Cardiac muscle cell (in vitro differentiated cells and primary cell): ENCODE data around the gene DKK1. TPM values are rescaled to one million over a fixed set of nuclear protein-coding genes. Genes with fewer than 3 reads are reported as not detected.
"Not testable (repeated sequence)": the region's sequence is repeated elsewhere in the genome, so short reads cannot be mapped to it uniquely, and the experiment has no call there.

Source experiments
- DNase-seq, 2 donors: peaks; one replicate each; pipeline versions ENCODE4 v3.0.0 to v3.0.0-alpha.2; 2010 to 2017; ENCODE audit warnings: low read depth in 1 of 2, low spot score in 1 of 2
- H3K27ac ChIP-seq: fragments of 200-600 bp; sonication (generic); 2 replicates; pipeline ENCODE4 v1.5.1; 2016
- H3K27me3 ChIP-seq: fragments of 200-600 bp; sonication (generic); 2 replicates; pipeline ENCODE4 v1.6.0; 2016; ENCODE audit warnings: control low read depth
- H3K36me3 ChIP-seq: fragments of 200-600 bp; sonication (generic); 2 replicates; pipeline ENCODE4 v1.5.1; 2016; ENCODE audit warnings: control low read depth
- H3K4me1 ChIP-seq: fragments of 200-600 bp; sonication (generic); 2 replicates; pipeline ENCODE4 v1.8.1; 2017; ENCODE audit warnings: low read depth, mild to moderate bottlenecking, mixed run types
- H3K4me3 ChIP-seq: fragments of 200-600 bp; sonication (generic); 2 replicates; pipeline ENCODE4 v1.5.1; 2016; ENCODE audit warnings: mild to moderate bottlenecking
- H3K9me3 ChIP-seq: fragments of 200-600 bp; sonication (generic); 2 replicates; pipeline ENCODE4 v1.5.1; 2017; ENCODE audit warnings: low read depth, mild to moderate bottlenecking, control low read depth
- polyA plus RNA-seq: library from polyadenylated mRNA; unstranded; fragments of >200 nt; fragmentation: Nextera tagmentation; extraction: Ambion mirVana; gene quantifications from 2 replicates; pipeline ENCODE4 v1.2.1, GENCODE V29; 2016
- total RNA-seq: library from RNA; depleted of rRNA; stranded (reverse); fragments of >200 nt; gene quantifications from 2 replicates; pipeline ENCODE4 v1.2.3, GENCODE V29; 2016
- TF ChIP-seq, protein P1 (sequence below): IDR thresholded peaks from 2 replicates; pipeline ENCODE4 v1.5.1; 2012; ENCODE audit warnings: low read depth, mild to moderate bottlenecking, low read length

Gene DKK1
- total and polyA plus RNA-seq, 2 experiments from 2014 or later, result 3.2 to 11.1 TPM

GRCh38 chr10:52353205-52353604 lies 39.1 kb downstream of the DKK1 start:
- peaks cover 26% of the 10 kb centered on the region for H3K4me1 ChIP-seq
- H3K36me3 ChIP-seq, result no peaks in the 10 kb centered on the region
- H3K4me3 ChIP-seq, result no peak overlapping the region
- no peaks in the 10 kb centered on the region for H3K27me3 ChIP-seq
- H3K9me3 ChIP-seq, result no peaks in the 10 kb centered on the region
- no peak for DNase-seq
- TF ChIP-seq, protein P1, sequence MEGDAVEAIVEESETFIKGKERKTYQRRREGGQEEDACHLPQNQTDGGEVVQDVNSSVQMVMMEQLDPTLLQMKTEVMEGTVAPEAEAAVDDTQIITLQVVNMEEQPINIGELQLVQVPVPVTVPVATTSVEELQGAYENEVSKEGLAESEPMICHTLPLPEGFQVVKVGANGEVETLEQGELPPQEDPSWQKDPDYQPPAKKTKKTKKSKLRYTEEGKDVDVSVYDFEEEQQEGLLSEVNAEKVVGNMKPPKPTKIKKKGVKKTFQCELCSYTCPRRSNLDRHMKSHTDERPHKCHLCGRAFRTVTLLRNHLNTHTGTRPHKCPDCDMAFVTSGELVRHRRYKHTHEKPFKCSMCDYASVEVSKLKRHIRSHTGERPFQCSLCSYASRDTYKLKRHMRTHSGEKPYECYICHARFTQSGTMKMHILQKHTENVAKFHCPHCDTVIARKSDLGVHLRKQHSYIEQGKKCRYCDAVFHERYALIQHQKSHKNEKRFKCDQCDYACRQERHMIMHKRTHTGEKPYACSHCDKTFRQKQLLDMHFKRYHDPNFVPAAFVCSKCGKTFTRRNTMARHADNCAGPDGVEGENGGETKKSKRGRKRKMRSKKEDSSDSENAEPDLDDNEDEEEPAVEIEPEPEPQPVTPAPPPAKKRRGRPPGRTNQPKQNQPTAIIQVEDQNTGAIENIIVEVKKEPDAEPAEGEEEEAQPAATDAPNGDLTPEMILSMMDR, result no peak
- H3K27ac ChIP-seq, result no peak overlapping the region

GRCh38 chr10:52353960-52354394 lies 39.9 kb downstream of the DKK1 start:
- peaks cover 32% of the 10 kb centered on the region for H3K4me1 ChIP-seq
- H3K4me3 ChIP-seq, result no peak overlapping the region
- no peaks in the 10 kb centered on the region for H3K27me3 ChIP-seq
- no peak overlapping the region for H3K27ac ChIP-seq
- H3K36me3 ChIP-seq, result no peaks in the 10 kb centered on the region
- TF ChIP-seq, protein P1, result no peak
- no peaks in the 10 kb centered on the region for H3K9me3 ChIP-seq
- DNase-seq, result peak in 1 of 2 donors; percentile 50

DNA sequence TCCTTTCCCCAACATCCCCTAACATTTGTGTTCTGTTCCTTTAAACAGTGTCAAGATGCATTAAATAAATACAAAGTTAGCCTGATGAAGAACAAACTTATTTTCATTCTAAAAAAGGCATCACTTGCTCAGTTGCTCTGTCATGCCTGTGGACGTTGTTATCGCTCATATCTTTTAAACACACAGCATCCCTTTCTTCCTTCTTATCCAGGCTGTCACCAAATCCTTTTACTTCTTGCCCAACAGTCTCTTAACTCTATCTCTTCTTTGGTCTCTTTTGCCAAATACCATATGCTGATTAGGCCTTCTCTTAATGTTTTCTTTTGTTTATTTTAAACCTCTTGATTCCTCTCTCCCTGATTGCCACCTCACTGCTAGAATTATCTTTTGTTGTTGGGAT lies 43.9 kb downstream of the DKK1 start:
- no peak overlapping the region for H3K27ac ChIP-seq
- H3K4me1 ChIP-seq, result peaks cover 32% of the 10 kb centered on the region
- no peaks in the 10 kb centered on the region for H3K36me3 ChIP-seq
- H3K27me3 ChIP-seq, result no peaks in the 10 kb centered on the region
- TF ChIP-seq, protein P1, result no peak
- peak in 1 of 2 donors; percentile 61 for DNase-seq
- H3K4me3 ChIP-seq, result no peak overlapping the region
- no peaks in the 10 kb centered on the region for H3K9me3 ChIP-seq

DNA sequence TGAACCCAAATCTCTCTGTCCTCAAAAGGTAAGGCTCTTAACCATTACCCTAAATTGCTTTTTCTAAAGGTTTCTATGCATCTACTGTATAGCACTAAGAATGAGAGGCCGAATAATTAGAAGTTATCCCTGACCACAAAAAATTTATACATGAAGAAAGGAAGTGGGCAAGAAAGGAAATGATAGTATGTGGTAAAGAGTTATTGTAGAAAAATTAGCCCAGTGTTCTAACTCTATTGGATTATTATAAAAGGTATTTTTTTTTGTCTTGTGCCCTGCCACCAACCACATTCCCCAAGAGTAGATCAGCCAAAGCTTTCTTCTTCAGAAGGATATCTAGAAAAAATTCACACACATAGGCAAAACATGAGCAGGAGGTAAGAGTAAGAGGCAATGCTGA lies 45.4 kb downstream of the DKK1 start:
- TF ChIP-seq, protein P1, result no peak
- Histone ChIP-seq H3K27me3 (no peaks in the 10 kb centered on the region), H3K4me3 (no peak overlapping the region), H3K36me3 (no peaks in the 10 kb centered on the region), H3K4me1 (peaks cover 32% of the 10 kb centered on the region), H3K9me3 (no peaks in the 10 kb centered on the region), H3K27ac (no peak overlapping the region)
- DNase-seq, result peak in 1 of 2 donors; percentile 16

- H3K4me3 ChIP-seq, H3K9me3 ChIP-seq, DNase-seq, H3K36me3 ChIP-seq, H3K27ac ChIP-seq, H3K4me1 ChIP-seq, H3K27me3 ChIP-seq: not testable (repeated sequence)
Measured at GRCh38 chr10:52365547-52366432, 51.7 kb downstream of the DKK1 start.
